ENCODE data around the gene SPECC1L. TPM values are rescaled to one million over a fixed set of nuclear protein-coding genes. Genes with fewer than 3 reads are reported as not detected.

Gene SPECC1L
- total and polyA plus RNA-seq, 8 donors, result 6.0 to 53.1 (median 21.8) TPM

DNA sequence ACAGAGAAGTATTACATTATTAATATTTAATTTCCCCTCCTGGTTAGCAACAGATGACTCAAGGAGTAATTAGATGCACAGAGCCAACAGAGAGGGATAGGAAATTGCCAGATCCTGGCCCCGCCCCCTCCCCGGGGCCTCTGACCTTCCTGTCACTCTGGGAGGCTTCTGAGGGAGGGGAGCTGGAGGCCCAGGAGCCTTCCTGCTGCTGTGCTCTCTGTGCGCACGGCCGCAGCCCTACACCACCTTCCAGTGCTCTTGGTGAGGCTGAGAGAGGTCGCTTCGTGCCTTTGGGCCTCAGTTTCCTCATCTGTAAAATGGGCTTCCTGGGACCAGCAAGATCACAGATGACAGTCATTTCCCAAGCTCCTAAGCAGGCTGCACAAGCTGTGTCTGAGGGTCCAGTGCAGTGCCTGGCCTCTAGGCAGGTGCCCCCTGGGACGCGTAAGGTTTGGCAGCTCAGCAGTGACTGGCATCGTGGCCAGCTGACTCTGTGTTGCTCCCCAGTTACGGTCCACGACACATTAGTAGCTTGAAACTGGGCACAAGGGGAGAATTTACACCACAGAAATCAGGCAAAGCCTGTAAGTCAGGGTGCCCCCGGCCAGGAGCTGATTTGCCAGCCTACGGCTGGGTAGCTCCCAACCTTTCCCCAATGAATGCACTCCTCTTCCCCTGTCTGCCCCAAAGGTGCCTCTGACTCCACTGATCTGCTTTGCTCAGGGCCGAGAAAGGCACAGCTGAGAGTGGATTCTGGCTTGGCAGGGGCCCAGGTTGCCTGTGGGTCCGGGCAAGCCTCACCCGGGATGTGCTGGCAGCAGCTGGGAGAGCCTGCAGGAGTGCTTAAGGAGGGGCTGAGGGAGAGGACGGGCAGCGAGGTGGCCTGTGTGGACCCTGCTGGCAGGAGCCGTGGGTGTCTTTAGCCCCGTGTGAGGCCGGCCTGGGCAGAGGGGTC, 159.1 kb downstream of the SPECC1L start:
- WGBS, 5 donors, result 55 to 76% (median 65%) methylated on average over 19 to 22 of the region's 22 CpGs
- Histone ChIP-seq H3K27me3 (peaks cover 0 to 12% (median 4%) of the 10 kb centered on the region in 3 donors), H3K4me1 (peaks cover 19 to 80% (median 53%) of the 10 kb centered on the region in 4 donors), H3K27ac (peak overlapping the region in 2 of 5 donors; percentile 2 to 80), H3K36me3 (no peaks in the 10 kb centered on the region), H3K9me3 (no peaks in the 10 kb centered on the region), H3K4me3 (peak overlapping the region in 1 of 4 donors; percentile 17)
- TF ChIP-seq POLR2AphosphoS5 (IDR thresholded peaks at IDR 0.05) (no peak), POLR2A (IDR thresholded peaks at IDR 0.05) (no peak), EP300 (IDR thresholded peaks at IDR 0.05) (no peak)
- TF ChIP-seq, protein P1, sequence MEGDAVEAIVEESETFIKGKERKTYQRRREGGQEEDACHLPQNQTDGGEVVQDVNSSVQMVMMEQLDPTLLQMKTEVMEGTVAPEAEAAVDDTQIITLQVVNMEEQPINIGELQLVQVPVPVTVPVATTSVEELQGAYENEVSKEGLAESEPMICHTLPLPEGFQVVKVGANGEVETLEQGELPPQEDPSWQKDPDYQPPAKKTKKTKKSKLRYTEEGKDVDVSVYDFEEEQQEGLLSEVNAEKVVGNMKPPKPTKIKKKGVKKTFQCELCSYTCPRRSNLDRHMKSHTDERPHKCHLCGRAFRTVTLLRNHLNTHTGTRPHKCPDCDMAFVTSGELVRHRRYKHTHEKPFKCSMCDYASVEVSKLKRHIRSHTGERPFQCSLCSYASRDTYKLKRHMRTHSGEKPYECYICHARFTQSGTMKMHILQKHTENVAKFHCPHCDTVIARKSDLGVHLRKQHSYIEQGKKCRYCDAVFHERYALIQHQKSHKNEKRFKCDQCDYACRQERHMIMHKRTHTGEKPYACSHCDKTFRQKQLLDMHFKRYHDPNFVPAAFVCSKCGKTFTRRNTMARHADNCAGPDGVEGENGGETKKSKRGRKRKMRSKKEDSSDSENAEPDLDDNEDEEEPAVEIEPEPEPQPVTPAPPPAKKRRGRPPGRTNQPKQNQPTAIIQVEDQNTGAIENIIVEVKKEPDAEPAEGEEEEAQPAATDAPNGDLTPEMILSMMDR (IDR thresholded peaks at IDR 0.05), result no peak
- intact Hi-C loops (cut with DNase I; ENCODE audit: low total_unique reads), result no loop called here
- DNase-seq, result peak; percentile 59 to 84

DNA sequence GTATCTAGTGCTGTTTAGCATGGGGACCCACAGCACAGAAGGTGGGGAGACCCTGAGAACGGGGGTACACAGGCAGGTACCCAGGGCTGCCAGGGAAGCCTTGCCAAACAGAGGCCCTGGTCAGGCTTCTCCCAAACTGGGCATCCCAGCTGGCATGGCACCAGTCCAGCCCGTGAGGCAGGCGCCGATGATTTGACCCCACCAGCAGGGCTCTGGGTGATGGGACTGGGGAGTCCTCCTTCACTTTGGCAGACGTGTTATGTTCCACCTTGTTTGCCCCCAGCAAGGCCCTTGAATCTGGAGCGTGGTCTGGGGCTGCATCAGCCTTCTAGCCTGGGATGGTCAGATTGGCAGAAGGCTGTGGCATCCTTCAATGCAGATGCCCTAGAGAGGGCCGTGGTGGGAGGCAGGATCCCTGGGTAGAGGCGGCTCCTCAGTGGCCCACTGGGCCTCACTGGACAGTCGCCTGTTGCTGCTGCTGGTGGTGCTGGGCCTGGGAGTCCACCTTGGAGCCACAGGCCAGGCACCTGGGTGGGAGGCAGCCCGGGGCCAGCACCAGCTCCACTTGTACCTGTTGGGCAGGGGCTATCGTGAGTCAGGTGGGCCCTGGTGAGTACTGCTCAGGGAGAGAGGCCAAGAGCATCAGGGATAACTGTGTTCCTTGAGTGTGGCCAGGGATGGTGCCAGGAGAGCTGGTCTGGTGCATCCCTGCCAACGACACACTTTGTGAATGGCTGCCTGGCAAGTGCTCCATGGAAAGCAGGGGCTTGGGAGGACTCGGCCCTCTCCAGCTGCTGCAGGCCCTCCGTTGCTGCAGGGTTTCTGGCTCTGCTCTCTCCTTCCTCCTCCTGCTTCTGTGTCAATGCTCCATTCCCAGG, 160.0 kb downstream of the SPECC1L start:
- whole genome bisulfite sequencing, 5 donors, result 78 to 90% (median 85%) methylated on average over 10 to 14 of the region's 14 CpGs
- Histone ChIP-seq H3K4me3 (no peak overlapping the region), H3K9me3 (no peaks in the 10 kb centered on the region), H3K4me1 (peaks cover 23 to 84% (median 58%) of the 10 kb centered on the region in 4 donors), H3K27me3 (peaks cover 0 to 2% (median 0%) of the 10 kb centered on the region in 3 donors), H3K36me3 (no peaks in the 10 kb centered on the region), H3K27ac (peak overlapping the region in 2 of 5 donors; percentile 4 to 72)
- TF ChIP-seq EP300 (IDR thresholded peaks at IDR 0.05) (no peak), POLR2A (IDR thresholded peaks at IDR 0.05) (no peak)
- DNase-seq, result no peak
- intact Hi-C loops (cut with DNase I; ENCODE audit: low total_unique reads), result no loop called here

GRCh38 chr22:24431309-24432034, 160.8 kb downstream of the SPECC1L start:
- peaks cover 23 to 88% (median 62%) of the 10 kb centered on the region in 4 donors for H3K4me1 ChIP-seq
- WGBS, 5 donors, result 70 to 86% (median 73%) methylated on average over 6 to 9 of the region's 9 CpGs
- H3K27ac ChIP-seq, result peak overlapping the region in 3 of 5 donors; percentile 63 to 86 (median 72)

More at GRCh38 chr22:24431309-24432034, 160.8 kb downstream of the SPECC1L start:
- H3K27me3 ChIP-seq, result no peaks in the 10 kb centered on the region
- intact Hi-C loops (cut with DNase I; ENCODE audit: low total_unique reads), result no loop called here
- no peaks in the 10 kb centered on the region for H3K36me3 ChIP-seq
- no peak overlapping the region for H3K4me3 ChIP-seq
- no peak for DNase-seq
- no peak for TF ChIP-seq POLR2AphosphoS5 (IDR thresholded peaks at IDR 0.05)
- no peak for TF ChIP-seq POLR2A (IDR thresholded peaks at IDR 0.05)
- no peak for TF ChIP-seq EP300 (IDR thresholded peaks at IDR 0.05)
- TF ChIP-seq, protein P1 (IDR thresholded peaks at IDR 0.05), result no peak
- H3K9me3 ChIP-seq, result no peaks in the 10 kb centered on the region

Data from stomach (tissue), 9 donors.